Psoas muscle (tissue), 8 donors: ENCODE results near the gene SLC6A20. TPM values are rescaled to one million over a fixed set of nuclear protein-coding genes. Genes with fewer than 3 reads are reported as not detected.

Source experiments
- ATAC-seq, 4 donors: fragments of 200-7000 bp; cut with Tn5 transposase; one replicate each; pipeline ENCODE4 v1.9.1; 2020; ENCODE audit warnings: moderate library complexity in 3 of 4, mild to moderate bottlenecking in 2 of 4
- DNase-seq, 2 donors: peaks; one replicate each; pipeline ENCODE4 v3.0.0-alpha.2; 2020
- H3K27ac ChIP-seq: fragments of 200-600 bp; one replicate; pipeline ENCODE4 v1.8.0; 2022
- H3K27me3 ChIP-seq, 3 donors: fragments of 200-600 bp in 1 of 3; one replicate each; pipeline versions ENCODE4 v1.6.1 to v1.8.0; 2013 to 2022; ENCODE audit warnings: low read length in 2 of 3, mild to moderate bottlenecking in 2 of 3, moderate library complexity in 1 of 3; ENCODE audit not compliant: insufficient read depth in 3 of 3
- H3K36me3 ChIP-seq, 2 donors: fragments of 200-600 bp in 1 of 2; one replicate each; pipeline versions ENCODE4 v1.6.1 to v1.8.0; 2013 to 2022; ENCODE audit warnings: low read depth in 1 of 2, mild to moderate bottlenecking in 1 of 2, moderate library complexity in 1 of 2; ENCODE audit not compliant: insufficient read depth in 1 of 2
- H3K4me1 ChIP-seq: fragments of 200-600 bp; one replicate; pipeline ENCODE4 v1.8.0; 2022
- H3K4me3 ChIP-seq: fragments of 200-600 bp; one replicate; pipeline ENCODE4 v1.8.0; 2022; ENCODE audit warnings: mild to moderate bottlenecking
- H3K9me3 ChIP-seq: fragments of 200-600 bp; one replicate; pipeline ENCODE4 v1.8.0; 2022
- WGBS, 3 donors: extraction: QIAGEN DNeasy Blood & Tissue Kit; methylation state at CpG; one replicate each; pipeline versions ENCODE4 v1.1.6 to v1.1.7; 2013; 5-methylcytosine and 5-hydroxymethylcytosine counted together
- intact Hi-C, 2 donors: fragments of 100-400 bp; cut with DNase I; formaldehyde crosslinking; loops; one replicate each; pipeline versions ENCODE4 v1.11.0 to v1.14.2; 2022
- polyA plus RNA-seq, 3 donors: library from polyadenylated mRNA; stranded (reverse); fragments of 200-250 nt; gene quantifications; one replicate each; pipeline ENCODE4 v1.2.3, GENCODE V29; 2013
- total RNA-seq, 4 donors: library from RNA; stranded (reverse); fragmentation: NEBNext Ultra II Directional in 2 of 4; extraction: Animal tissue kit (Norgen Biotek cat#: 25700) in 2 of 4; gene quantifications; one replicate each; pipeline versions ENCODE4 v1.2.1 to v1.2.4, GENCODE V29; 2021 to 2023
- TF ChIP-seq, protein P1 (sequence below): fragments of 200-600 bp; IDR thresholded peaks from one replicate; pipeline ENCODE4 v1.8.0; 2022; ENCODE audit warnings: antibody characterized with exemption
- donor health status: healthy with polysubstance abuse.
- donor health status: DM: no; HTN: no; CAD: no; lungs with moderate emphysema.
- donor health status: Bipolar disorder and iron deficiency.
- donor health status: healthy.
- donor health status: DM: yes; HTN: yes; CAD: no.
- donor health status: DM: no; HTN: no; CAD: no.
- donor health status: DM: no; HTN: no; CAD: no.
- donor health status: DM: yes; HTN: yes; CAD: no.

The SLC6A20 gene
- total and polyA plus RNA-seq, 7 donors: 0.10 to 0.69 (median 0.42) TPM

DNA sequence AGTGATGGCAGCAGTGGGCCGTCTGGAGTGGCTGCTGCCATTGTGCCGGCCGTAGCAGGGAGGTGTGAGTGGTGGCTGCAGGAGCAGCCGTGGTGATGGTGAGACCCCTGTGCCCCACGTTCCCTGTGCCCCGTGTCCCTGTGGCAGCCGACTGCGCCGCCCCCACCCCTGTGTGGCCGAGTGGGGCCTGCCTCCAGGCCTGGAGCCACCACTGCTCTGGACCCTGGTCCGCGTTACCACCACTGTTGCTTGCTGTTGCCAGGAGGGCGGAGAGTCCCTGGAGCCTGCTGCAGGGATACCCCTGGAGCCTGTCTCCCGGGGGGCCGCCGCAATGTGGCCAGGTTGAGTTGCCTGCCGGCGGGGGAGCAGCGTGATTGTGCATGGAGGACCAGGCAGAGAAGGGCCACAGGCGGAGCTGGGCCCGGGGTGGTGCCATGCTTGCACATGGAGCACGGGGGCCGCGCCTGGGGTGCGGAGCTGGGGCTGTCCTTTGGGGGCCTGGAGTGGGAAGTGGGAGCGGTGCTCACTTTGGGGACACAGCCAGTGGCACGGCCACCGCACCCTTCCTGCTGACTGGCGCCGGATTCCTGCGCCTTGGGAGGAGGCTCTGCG is 50.1 kb downstream of the SLC6A20 start:
- no peak for DNase-seq
- Histone ChIP-seq H3K27me3 (no peaks in the 10 kb centered on the region), H3K4me3 (no peak overlapping the region), H3K36me3 (peaks cover 3 to 50% of the 10 kb centered on the region in 2 donors), H3K27ac (no peak overlapping the region), H3K4me1 (no peaks in the 10 kb centered on the region), H3K9me3 (no peaks in the 10 kb centered on the region)
- intact Hi-C loops: no loop called here
- ATAC-seq: peak in 3 of 4 donors; percentile 13 to 17 (median 15)
- TF ChIP-seq, protein P1, sequence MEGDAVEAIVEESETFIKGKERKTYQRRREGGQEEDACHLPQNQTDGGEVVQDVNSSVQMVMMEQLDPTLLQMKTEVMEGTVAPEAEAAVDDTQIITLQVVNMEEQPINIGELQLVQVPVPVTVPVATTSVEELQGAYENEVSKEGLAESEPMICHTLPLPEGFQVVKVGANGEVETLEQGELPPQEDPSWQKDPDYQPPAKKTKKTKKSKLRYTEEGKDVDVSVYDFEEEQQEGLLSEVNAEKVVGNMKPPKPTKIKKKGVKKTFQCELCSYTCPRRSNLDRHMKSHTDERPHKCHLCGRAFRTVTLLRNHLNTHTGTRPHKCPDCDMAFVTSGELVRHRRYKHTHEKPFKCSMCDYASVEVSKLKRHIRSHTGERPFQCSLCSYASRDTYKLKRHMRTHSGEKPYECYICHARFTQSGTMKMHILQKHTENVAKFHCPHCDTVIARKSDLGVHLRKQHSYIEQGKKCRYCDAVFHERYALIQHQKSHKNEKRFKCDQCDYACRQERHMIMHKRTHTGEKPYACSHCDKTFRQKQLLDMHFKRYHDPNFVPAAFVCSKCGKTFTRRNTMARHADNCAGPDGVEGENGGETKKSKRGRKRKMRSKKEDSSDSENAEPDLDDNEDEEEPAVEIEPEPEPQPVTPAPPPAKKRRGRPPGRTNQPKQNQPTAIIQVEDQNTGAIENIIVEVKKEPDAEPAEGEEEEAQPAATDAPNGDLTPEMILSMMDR: no peak
- 95 to 97% (median 95%) methylated on average over 30 to 32 of the region's 32 CpGs for WGBS, 3 donors

GRCh38 chr3:45742461-45743089 is 53.8 kb downstream of the SLC6A20 start:
- 94 to 98% (median 96%) methylated on average over 4 of the region's 4 CpGs for WGBS, 3 donors
- no peak for ATAC-seq
- intact Hi-C loops: no loop called here
- no peaks in the 10 kb centered on the region for H3K4me1 ChIP-seq
- TF ChIP-seq, protein P1: no peak
- no peaks in the 10 kb centered on the region for H3K9me3 ChIP-seq
- no peak overlapping the region for H3K4me3 ChIP-seq
- no peak overlapping the region for H3K27ac ChIP-seq
- no peak for DNase-seq
- peaks cover 14 to 87% of the 10 kb centered on the region in 2 donors for H3K36me3 ChIP-seq
- H3K27me3 ChIP-seq: no peaks in the 10 kb centered on the region

- intact Hi-C loops: no loop called here
- TF ChIP-seq, protein P1: no peak
- Histone ChIP-seq H3K27me3 (no peaks in the 10 kb centered on the region), H3K36me3 (peaks cover 14 to 94% of the 10 kb centered on the region in 2 donors), H3K9me3 (no peaks in the 10 kb centered on the region), H3K27ac (no peak overlapping the region), H3K4me1 (no peaks in the 10 kb centered on the region), H3K4me3 (no peak overlapping the region)
- DNase-seq (no peak), ATAC-seq (no peak)
- WGBS, 3 donors: 75 to 85% (median 78%) methylated on average over 6 of the region's 6 CpGs
Measured at GRCh38 chr3:45741742-45742460, 54.4 kb downstream of the SLC6A20 start.

- intact Hi-C loops: no loop called here
- TF ChIP-seq, protein P1: no peak
- Histone ChIP-seq H3K36me3 (peaks cover 16 to 100% of the 10 kb centered on the region in 2 donors), H3K27ac (no peak overlapping the region), H3K4me3 (no peak overlapping the region), H3K4me1 (no peaks in the 10 kb centered on the region), H3K27me3 (no peaks in the 10 kb centered on the region), H3K9me3 (no peaks in the 10 kb centered on the region)
- ATAC-seq (no peak), DNase-seq (no peak)
Measured at GRCh38 chr3:45741247-45741646, 55.1 kb downstream of the SLC6A20 start.
